Measurements from ENCODE around the gene ELOVL4. TPM values are rescaled to one million over a fixed set of nuclear protein-coding genes. Genes with fewer than 3 reads are reported as not detected.

ELOVL4 gene
- polyA plus RNA-seq, 3 donors = not detected

DNA sequence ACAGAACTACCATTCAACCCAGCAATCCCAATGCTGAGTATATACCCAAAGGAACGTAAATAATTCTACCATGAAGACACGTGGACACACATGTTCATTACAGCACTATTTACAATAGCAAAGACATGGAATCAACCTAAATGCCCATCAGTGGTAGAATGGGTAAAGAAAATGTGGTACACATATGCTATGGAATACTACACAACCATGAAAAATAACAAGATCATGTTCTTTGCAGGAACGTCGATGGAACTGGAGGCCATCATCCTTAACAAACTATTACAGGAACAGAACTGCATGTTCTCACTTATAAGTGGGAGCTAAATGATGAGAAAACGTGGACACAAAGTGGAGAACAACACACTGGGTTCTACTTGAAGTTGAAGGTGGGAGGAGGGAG, 22.4 kb upstream of the ELOVL4 start:
- Histone ChIP-seq H4K20me1 (ENCODE audit: insufficient read depth, low read length) (no peaks in the 10 kb centered on the region), H3K79me2 (ENCODE audit: insufficient read depth, low read length) (no peaks in the 10 kb centered on the region), H3K9me3 (replicated peaks in 1 of 2; ENCODE audit: control insufficient read depth in 1 of 2, insufficient read depth in 1 of 2, low read length in 2 of 2) (peaks cover 6 to 9% of the 10 kb centered on the region in 2 donors), H3K4me1 (ENCODE audit: control insufficient read depth in 1 of 2, insufficient read depth in 2 of 2, low read length in 2 of 2) (no peaks in the 10 kb centered on the region), H3K9ac (ENCODE audit: insufficient read depth, low read length, poor library complexity, severe bottlenecking) (no peak overlapping the region), H3K27me3 (ENCODE audit: control insufficient read depth in 2 of 2, insufficient read depth in 2 of 2, low read length in 2 of 2) (no peaks in the 10 kb centered on the region), H3K36me3 (replicated peaks in 1 of 2; ENCODE audit: control insufficient read depth in 1 of 2, insufficient read depth in 2 of 2, low read length in 2 of 2) (no peaks in the 10 kb centered on the region), H3K4me3 (replicated peaks in 1 of 3; ENCODE audit: low read depth in 2 of 3, low read length in 3 of 3) (no peak overlapping the region), H2AFZ (ENCODE audit: insufficient read depth, low read depth, low read length, poor library complexity, severe bottlenecking) (no peak overlapping the region), H3K4me2 (replicated peaks; ENCODE audit: extremely low read depth, low read length, poor library complexity, severe bottlenecking) (no peak overlapping the region), H3K27ac (ENCODE audit: low read depth in 1 of 2, low read length in 2 of 2) (no peak overlapping the region)
- H3K27me3 Mint-ChIP-seq (ENCODE audit: low read depth in 3 of 3) = peaks cover 1 to 7% (median 2%) of the 10 kb centered on the region in 3 donors
- H3K27ac Mint-ChIP-seq = no peak overlapping the region
- H3K4me3 Mint-ChIP-seq = no peak overlapping the region
- WGBS (ENCODE audit: insufficient coverage) = 100% methylated on average over 1 of the region's 5 CpGs
- H3K4me1 Mint-ChIP-seq = no peaks in the 10 kb centered on the region
- TF ChIP-seq, protein P1, sequence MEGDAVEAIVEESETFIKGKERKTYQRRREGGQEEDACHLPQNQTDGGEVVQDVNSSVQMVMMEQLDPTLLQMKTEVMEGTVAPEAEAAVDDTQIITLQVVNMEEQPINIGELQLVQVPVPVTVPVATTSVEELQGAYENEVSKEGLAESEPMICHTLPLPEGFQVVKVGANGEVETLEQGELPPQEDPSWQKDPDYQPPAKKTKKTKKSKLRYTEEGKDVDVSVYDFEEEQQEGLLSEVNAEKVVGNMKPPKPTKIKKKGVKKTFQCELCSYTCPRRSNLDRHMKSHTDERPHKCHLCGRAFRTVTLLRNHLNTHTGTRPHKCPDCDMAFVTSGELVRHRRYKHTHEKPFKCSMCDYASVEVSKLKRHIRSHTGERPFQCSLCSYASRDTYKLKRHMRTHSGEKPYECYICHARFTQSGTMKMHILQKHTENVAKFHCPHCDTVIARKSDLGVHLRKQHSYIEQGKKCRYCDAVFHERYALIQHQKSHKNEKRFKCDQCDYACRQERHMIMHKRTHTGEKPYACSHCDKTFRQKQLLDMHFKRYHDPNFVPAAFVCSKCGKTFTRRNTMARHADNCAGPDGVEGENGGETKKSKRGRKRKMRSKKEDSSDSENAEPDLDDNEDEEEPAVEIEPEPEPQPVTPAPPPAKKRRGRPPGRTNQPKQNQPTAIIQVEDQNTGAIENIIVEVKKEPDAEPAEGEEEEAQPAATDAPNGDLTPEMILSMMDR (IDR thresholded peaks at IDR 0.05) = no peak
- no peaks in the 10 kb centered on the region for H3K36me3 Mint-ChIP-seq
- H3K9me3 Mint-ChIP-seq = peaks cover 13 to 24% (median 19%) of the 10 kb centered on the region in 7 donors
- DNase-seq = no peak
- intact Hi-C loops (cut with micrococcal nuclease) = no loop called here

- no peak overlapping the region for H3K9ac ChIP-seq (ENCODE audit: insufficient read depth, low read length, poor library complexity, severe bottlenecking)
- peaks cover 1 to 7% (median 2%) of the 10 kb centered on the region in 3 donors for H3K27me3 Mint-ChIP-seq (ENCODE audit: low read depth in 3 of 3)
- no peaks in the 10 kb centered on the region for H3K36me3 Mint-ChIP-seq
- peaks cover 13 to 27% (median 19%) of the 10 kb centered on the region in 7 donors for H3K9me3 Mint-ChIP-seq
- no peak overlapping the region for H3K27ac Mint-ChIP-seq
- intact Hi-C loops (cut with micrococcal nuclease) = no loop called here
- TF ChIP-seq, protein P1 (IDR thresholded peaks at IDR 0.05) = no peak
- H3K79me2 ChIP-seq (ENCODE audit: insufficient read depth, low read length) = no peaks in the 10 kb centered on the region
- H3K4me3 Mint-ChIP-seq = no peak overlapping the region
- no peak overlapping the region for H3K4me2 ChIP-seq (replicated peaks; ENCODE audit: extremely low read depth, low read length, poor library complexity, severe bottlenecking)
- DNase-seq = no peak
- H3K4me1 Mint-ChIP-seq = no peaks in the 10 kb centered on the region
- H3K4me1 ChIP-seq (ENCODE audit: control insufficient read depth in 1 of 2, insufficient read depth in 2 of 2, low read length in 2 of 2) = no peaks in the 10 kb centered on the region
- H2AFZ ChIP-seq (ENCODE audit: insufficient read depth, low read depth, low read length, poor library complexity, severe bottlenecking) = no peak overlapping the region
- no peak overlapping the region for H3K4me3 ChIP-seq (replicated peaks in 1 of 3; ENCODE audit: low read depth in 2 of 3, low read length in 3 of 3)
- no peaks in the 10 kb centered on the region for H4K20me1 ChIP-seq (ENCODE audit: insufficient read depth, low read length)
- H3K9me3 ChIP-seq (replicated peaks in 1 of 2; ENCODE audit: control insufficient read depth in 1 of 2, insufficient read depth in 1 of 2, low read length in 2 of 2) = peaks cover 6 to 9% of the 10 kb centered on the region in 2 donors
- no peaks in the 10 kb centered on the region for H3K36me3 ChIP-seq (replicated peaks in 1 of 2; ENCODE audit: control insufficient read depth in 1 of 2, insufficient read depth in 2 of 2, low read length in 2 of 2)
- no peak overlapping the region for H3K27ac ChIP-seq (ENCODE audit: low read depth in 1 of 2, low read length in 2 of 2)
- no peaks in the 10 kb centered on the region for H3K27me3 ChIP-seq (ENCODE audit: control insufficient read depth in 2 of 2, insufficient read depth in 2 of 2, low read length in 2 of 2)
Measured at GRCh38 chr6:79967178-79967577, 19.8 kb upstream of the ELOVL4 start.
